ENCODE results near the gene NNMT.

The NNMT gene

GRCh38 chr11:114295676-114296604 is at the start of gene NNMT:
NNMT (plus strand) TSS chr11:114296399; CDS start chr11:114296557, 158 bp downstream.
- no peak within 1 kb of the TSS for H3K27ac ChIP-seq (ENCODE audit: low read depth, low read length)
- H3K4me3 ChIP-seq (ENCODE audit: low read depth, low read length): no peak within 1 kb of the TSS; the same call in 1 of the 2 replicates
- H3K9me3 ChIP-seq (ENCODE audit: control insufficient read depth, insufficient read depth, low read depth, low read length): peaks cover 11% of the 10 kb centered on the region
- H3K27me3 ChIP-seq (ENCODE audit: control insufficient read depth, insufficient read depth, low read length): no peaks in the 10 kb centered on the region
- peaks cover 3% of the 10 kb centered on the region; the same call in 1 of the 2 replicates for H3K4me1 ChIP-seq (ENCODE audit: control insufficient read depth, insufficient read depth, low read length)
- peak within 1 kb of the TSS; percentile 34 for H3K9ac ChIP-seq (ENCODE audit: low read length)
- H3K36me3 ChIP-seq (ENCODE audit: control insufficient read depth, insufficient read depth, low read length): no peaks in the 10 kb centered on the region

GRCh38 chr11:114247070-114247789 is 49.0 kb upstream of the NNMT start:
- Histone ChIP-seq H3K4me3 (ENCODE audit: low read depth, low read length) (no peak overlapping the region), H3K27me3 (ENCODE audit: control insufficient read depth, insufficient read depth, low read length) (no peaks in the 10 kb centered on the region), H3K4me1 (ENCODE audit: control insufficient read depth, insufficient read depth, low read length) (peaks cover 10% of the 10 kb centered on the region; the same call in 1 of the 2 replicates), H3K9me3 (ENCODE audit: control insufficient read depth, insufficient read depth, low read depth, low read length) (no peaks in the 10 kb centered on the region), H3K9ac (ENCODE audit: low read length) (no peak overlapping the region), H3K27ac (ENCODE audit: low read depth, low read length) (no peak overlapping the region), H3K36me3 (ENCODE audit: control insufficient read depth, insufficient read depth, low read length) (no peaks in the 10 kb centered on the region)

- no peak overlapping the region for H3K27ac ChIP-seq (ENCODE audit: low read depth, low read length)
- H3K36me3 ChIP-seq (ENCODE audit: control insufficient read depth, insufficient read depth, low read length): no peaks in the 10 kb centered on the region
- H3K4me3 ChIP-seq (ENCODE audit: low read depth, low read length): no peak overlapping the region
- no peaks in the 10 kb centered on the region for H3K9me3 ChIP-seq (ENCODE audit: control insufficient read depth, insufficient read depth, low read depth, low read length)
- H3K9ac ChIP-seq (ENCODE audit: low read length): no peak overlapping the region
- H3K27me3 ChIP-seq (ENCODE audit: control insufficient read depth, insufficient read depth, low read length): no peaks in the 10 kb centered on the region
- H3K4me1 ChIP-seq (ENCODE audit: control insufficient read depth, insufficient read depth, low read length): peaks cover 10% of the 10 kb centered on the region; the same call in 1 of the 2 replicates
These were observed 46.0 kb upstream of the NNMT start for GRCh38 chr11:114250180-114250579.

- Histone ChIP-seq H3K9ac (ENCODE audit: low read length) (no peak overlapping the region), H3K27ac (ENCODE audit: low read depth, low read length) (no peak overlapping the region), H3K9me3 (ENCODE audit: control insufficient read depth, insufficient read depth, low read depth, low read length) (no peaks in the 10 kb centered on the region), H3K4me3 (ENCODE audit: low read depth, low read length) (no peak overlapping the region), H3K27me3 (ENCODE audit: control insufficient read depth, insufficient read depth, low read length) (no peaks in the 10 kb centered on the region), H3K36me3 (ENCODE audit: control insufficient read depth, insufficient read depth, low read length) (no peaks in the 10 kb centered on the region), H3K4me1 (ENCODE audit: control insufficient read depth, insufficient read depth, low read length) (peaks cover 10% of the 10 kb centered on the region; the same call in 1 of the 2 replicates)
These were observed 45.0 kb upstream of the NNMT start for GRCh38 chr11:114250993-114251814.

- Histone ChIP-seq H3K9me3 (ENCODE audit: control insufficient read depth, insufficient read depth, low read depth, low read length) (no peaks in the 10 kb centered on the region), H3K9ac (ENCODE audit: low read length) (no peak overlapping the region), H3K4me3 (ENCODE audit: low read depth, low read length) (no peak overlapping the region), H3K27ac (ENCODE audit: low read depth, low read length) (no peak overlapping the region), H3K36me3 (ENCODE audit: control insufficient read depth, insufficient read depth, low read length) (no peaks in the 10 kb centered on the region), H3K4me1 (ENCODE audit: control insufficient read depth, insufficient read depth, low read length) (peaks cover 14% of the 10 kb centered on the region), H3K27me3 (ENCODE audit: control insufficient read depth, insufficient read depth, low read length) (no peaks in the 10 kb centered on the region)
These were observed 44.3 kb upstream of the NNMT start for GRCh38 chr11:114251815-114252337.

GRCh38 chr11:114252767-114253166 is 43.4 kb upstream of the NNMT start:
- Histone ChIP-seq H3K9ac (ENCODE audit: low read length) (no peak overlapping the region), H3K4me1 (ENCODE audit: control insufficient read depth, insufficient read depth, low read length) (peaks cover 22% of the 10 kb centered on the region), H3K27me3 (ENCODE audit: control insufficient read depth, insufficient read depth, low read length) (no peaks in the 10 kb centered on the region), H3K4me3 (ENCODE audit: low read depth, low read length) (no peak overlapping the region), H3K27ac (ENCODE audit: low read depth, low read length) (no peak overlapping the region), H3K36me3 (ENCODE audit: control insufficient read depth, insufficient read depth, low read length) (no peaks in the 10 kb centered on the region), H3K9me3 (ENCODE audit: control insufficient read depth, insufficient read depth, low read depth, low read length) (no peaks in the 10 kb centered on the region)

- Histone ChIP-seq H3K4me1 (ENCODE audit: control insufficient read depth, insufficient read depth, low read length) (peaks cover 25% of the 10 kb centered on the region), H3K4me3 (ENCODE audit: low read depth, low read length) (no peak overlapping the region), H3K27me3 (ENCODE audit: control insufficient read depth, insufficient read depth, low read length) (no peaks in the 10 kb centered on the region), H3K9me3 (ENCODE audit: control insufficient read depth, insufficient read depth, low read depth, low read length) (no peaks in the 10 kb centered on the region), H3K36me3 (ENCODE audit: control insufficient read depth, insufficient read depth, low read length) (no peaks in the 10 kb centered on the region), H3K27ac (ENCODE audit: low read depth, low read length) (no peak overlapping the region), H3K9ac (ENCODE audit: low read length) (no peak overlapping the region)
These were observed 42.4 kb upstream of the NNMT start for GRCh38 chr11:114253771-114254170.

GRCh38 chr11:114254571-114255146 is 41.5 kb upstream of the NNMT start:
- H3K9ac ChIP-seq (ENCODE audit: low read length): no peak overlapping the region
- H3K36me3 ChIP-seq (ENCODE audit: control insufficient read depth, insufficient read depth, low read length): no peaks in the 10 kb centered on the region
- H3K4me1 ChIP-seq (ENCODE audit: control insufficient read depth, insufficient read depth, low read length): peaks cover 25% of the 10 kb centered on the region
- no peak overlapping the region for H3K27ac ChIP-seq (ENCODE audit: low read depth, low read length)
- no peaks in the 10 kb centered on the region for H3K27me3 ChIP-seq (ENCODE audit: control insufficient read depth, insufficient read depth, low read length)
- H3K4me3 ChIP-seq (ENCODE audit: low read depth, low read length): no peak overlapping the region
- H3K9me3 ChIP-seq (ENCODE audit: control insufficient read depth, insufficient read depth, low read depth, low read length): no peaks in the 10 kb centered on the region

GRCh38 chr11:114255289-114255688 is 40.9 kb upstream of the NNMT start:
- H3K9me3 ChIP-seq (ENCODE audit: control insufficient read depth, insufficient read depth, low read depth, low read length): no peaks in the 10 kb centered on the region
- no peaks in the 10 kb centered on the region for H3K36me3 ChIP-seq (ENCODE audit: control insufficient read depth, insufficient read depth, low read length)
- H3K27ac ChIP-seq (ENCODE audit: low read depth, low read length): no peak overlapping the region

More at GRCh38 chr11:114255289-114255688, 40.9 kb upstream of the NNMT start:
- Histone ChIP-seq H3K4me3 (ENCODE audit: low read depth, low read length) (no peak overlapping the region), H3K27me3 (ENCODE audit: control insufficient read depth, insufficient read depth, low read length) (no peaks in the 10 kb centered on the region), H3K9ac (ENCODE audit: low read length) (no peak overlapping the region), H3K4me1 (ENCODE audit: control insufficient read depth, insufficient read depth, low read length) (peaks cover 25% of the 10 kb centered on the region)
